AG20443 (cell line): ENCODE data around the gene PIP5K1A.
"Not testable (repeated sequence)": the region's sequence is repeated elsewhere in the genome, so short reads cannot be mapped to it uniquely, and the experiment has no call there.

Source experiments
- DNase-seq: peaks from one replicate; pipeline ENCODE4 v3.0.0; 2012; ENCODE audit warnings: low spot score, mixed read lengths

PIP5K1A gene

DNA sequence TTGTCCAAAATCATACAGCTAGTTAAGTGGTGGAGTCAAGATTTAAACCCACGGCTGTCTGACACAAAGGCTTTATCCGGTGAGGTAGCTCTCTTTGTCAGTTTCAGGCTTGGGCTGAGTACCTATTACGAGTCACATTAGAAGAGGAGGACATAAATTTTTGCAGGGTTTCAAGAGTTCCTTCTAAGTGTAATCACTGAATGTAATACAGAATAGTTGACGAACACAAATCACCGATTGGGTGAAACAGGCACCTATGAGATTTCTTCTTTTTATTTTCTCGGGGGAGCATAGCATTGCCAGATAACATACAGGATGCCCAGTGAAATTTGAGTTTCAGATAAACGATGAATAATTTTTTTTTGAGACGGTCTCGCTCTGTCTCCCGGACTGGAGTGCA is 57.0 kb downstream of the PIP5K1A start:
- DNase-seq = no peak

DNA sequence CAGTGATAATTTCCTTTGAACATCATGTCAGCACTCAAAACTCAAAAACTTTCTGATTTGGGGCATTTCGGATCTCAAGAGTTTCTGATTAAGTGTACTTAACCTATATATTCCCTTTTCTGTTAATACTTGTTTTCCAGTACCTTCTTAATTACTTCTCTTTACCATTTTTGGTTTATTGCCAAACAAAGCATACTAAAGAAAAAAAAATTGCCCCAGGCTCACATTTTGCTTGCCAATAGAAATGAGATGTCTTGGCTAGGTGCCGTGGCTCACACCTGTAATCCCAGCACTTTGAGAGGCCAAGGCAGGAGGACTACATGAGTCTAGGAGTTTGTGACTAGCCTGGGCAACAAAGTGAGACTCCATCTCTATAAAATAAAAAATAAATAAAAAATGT is 61.0 kb downstream of the PIP5K1A start:
- no peak for DNase-seq

DNA sequence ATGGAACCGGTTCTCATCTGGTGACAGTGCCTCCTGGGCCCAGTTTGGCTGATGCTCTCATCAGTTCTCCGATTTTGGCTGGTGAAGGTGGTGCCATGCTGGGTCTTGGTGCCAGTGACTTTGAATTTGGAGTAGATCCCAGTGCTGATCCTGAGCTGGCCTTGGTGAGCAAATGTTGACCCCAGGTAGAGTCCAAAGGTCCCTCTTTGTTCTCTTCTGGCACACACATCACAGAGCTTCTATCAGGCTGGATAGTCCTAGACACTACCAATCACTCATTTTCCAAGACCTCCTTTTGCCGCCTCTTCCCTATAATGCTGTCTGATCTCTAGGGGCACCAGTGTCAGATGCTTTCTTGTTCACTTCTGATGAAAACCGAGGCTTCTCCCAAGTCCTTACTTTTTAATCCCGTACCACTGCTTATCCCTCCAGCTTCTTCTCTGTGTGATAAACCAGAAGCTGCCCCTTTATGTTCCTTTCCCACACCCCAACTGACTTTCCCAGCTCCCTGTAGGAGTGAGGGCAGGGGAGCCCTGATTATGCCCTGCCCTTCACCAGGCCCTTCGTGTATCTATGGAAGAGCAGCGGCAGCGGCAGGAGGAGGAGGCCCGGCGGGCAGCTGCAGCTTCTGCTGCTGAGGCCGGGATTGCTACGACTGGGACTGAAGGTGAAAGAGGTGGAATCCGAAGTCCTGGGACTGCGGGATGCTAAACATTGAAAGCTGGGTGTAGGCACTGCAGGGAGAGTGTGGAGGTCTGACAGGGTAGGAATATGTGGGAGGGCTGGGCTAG is 67.3 kb downstream of the PIP5K1A start:
- no peak for DNase-seq

DNA sequence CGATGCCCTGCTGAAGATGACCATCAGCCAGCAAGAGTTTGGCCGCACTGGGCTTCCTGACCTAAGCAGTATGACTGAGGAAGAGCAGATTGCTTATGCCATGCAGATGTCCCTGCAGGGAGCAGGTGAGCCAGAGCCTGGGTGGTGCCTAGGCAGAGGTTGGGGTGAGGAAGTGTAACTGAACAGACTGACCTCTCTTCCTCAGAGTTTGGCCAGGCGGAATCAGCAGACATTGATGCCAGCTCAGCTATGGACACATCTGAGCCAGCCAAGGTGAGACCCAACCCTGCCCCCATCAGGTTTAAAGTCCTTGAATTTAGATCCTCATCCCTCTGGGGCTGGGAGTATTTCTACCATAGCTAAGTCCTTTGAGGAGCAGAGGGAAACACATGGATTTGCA is 68.0 kb downstream of the PIP5K1A start:
- DNase-seq = no peak

DNA sequence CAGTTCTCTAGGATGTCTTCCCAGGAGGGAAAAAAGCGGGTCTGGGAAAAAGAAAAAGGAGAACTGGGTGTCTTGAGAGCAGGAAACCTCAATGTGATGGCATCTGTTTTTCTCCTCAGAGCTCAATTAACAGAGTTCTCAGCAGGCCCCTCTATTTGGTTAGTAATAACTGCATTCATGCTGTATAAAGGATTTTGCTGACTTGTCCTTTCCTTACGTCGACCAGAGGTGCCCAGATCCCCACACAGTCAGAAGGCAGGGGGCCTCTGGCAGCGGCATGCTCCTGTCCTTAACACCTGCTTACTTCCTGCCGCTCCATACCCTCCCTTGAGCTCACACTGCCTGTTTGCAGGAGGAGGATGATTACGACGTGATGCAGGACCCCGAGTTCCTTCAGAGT is 68.5 kb downstream of the PIP5K1A start:
- no peak for DNase-seq

DNA sequence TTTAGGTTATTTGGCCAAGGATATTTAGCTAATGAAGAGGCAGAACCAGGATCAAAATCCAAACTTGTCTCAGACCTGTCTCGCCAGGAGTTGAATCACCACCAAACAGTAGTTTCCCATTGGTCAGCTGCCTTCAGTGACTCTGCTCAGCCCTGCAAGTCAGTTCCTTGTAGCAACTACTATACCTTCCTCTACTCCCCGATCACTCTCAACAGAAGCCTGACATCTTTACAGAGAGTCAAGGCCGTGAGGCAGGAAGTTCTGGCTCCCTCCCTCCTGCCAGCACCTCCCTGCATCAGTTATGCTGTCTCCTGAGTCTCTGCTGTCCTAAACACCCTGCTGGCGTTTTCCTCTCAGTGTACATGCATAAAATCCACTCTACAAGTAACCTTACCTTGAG is 69.4 kb downstream of the PIP5K1A start:
- no peak for DNase-seq

DNA sequence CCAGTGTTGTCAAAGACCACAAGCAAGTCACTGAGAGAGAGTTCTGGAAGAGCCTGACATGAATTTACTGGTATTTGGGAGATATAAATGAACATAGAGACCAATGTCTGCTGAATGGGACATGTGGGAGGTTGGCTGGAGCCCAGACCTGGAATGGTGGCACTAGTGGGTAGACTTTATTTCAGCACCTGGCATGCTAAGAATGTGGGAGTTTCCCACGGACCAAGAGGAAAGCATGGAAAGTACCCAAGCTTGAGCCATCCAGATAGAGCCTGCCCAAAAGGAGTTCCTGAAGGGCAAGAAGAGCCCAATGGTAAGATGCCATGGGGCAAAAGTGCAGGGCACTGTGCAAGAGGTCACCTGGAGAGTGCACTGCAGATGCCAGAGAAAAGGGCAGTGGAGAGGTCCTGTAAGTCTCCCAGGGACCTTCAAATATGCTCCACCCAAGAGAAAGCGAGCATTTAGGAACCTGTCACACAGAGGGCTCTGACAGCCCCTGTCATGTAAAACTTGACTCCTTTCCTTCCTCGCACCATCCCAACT is 75.6 kb downstream of the PIP5K1A start:
- DNase-seq = peak; percentile 0

DNA sequence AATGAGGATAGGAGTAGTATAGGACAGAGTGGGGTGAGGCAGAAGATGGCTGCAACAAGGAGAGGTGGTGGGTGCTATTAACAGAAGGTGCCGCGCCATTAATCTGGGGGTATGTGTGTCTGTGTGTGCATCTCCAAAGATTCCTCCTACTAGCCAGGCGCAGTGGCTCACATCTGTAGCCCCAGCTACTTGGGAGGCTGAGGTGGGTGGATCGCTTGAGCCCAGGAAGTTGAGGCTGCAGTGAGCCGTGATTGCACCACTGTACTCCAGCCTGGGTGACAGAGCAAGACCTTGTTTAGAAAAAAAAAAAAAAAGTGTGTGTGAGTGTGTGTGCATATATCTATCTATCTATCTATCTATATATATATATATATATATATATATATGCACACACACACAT is 77.0 kb downstream of the PIP5K1A start:
- not testable (repeated sequence) for DNase-seq

DNA sequence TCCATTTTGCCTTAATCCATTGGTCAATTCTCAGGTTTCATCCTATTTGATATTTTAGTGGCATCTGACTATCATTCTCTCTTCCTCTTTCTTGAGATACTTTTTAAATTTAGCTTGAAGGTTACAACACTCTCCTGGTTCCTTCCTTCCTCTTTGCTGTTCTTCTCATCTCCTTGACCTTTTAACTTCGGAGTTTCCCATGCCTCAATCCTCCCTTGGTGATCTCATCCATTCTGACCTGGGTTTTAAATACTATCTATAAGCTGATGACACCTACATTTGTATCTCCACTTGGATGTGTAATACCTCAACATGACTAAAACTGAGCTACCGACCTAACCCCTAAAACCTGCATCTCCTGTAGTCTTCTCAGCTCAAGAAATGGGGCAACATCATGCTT is 78.9 kb downstream of the PIP5K1A start:
- no peak for DNase-seq

DNA sequence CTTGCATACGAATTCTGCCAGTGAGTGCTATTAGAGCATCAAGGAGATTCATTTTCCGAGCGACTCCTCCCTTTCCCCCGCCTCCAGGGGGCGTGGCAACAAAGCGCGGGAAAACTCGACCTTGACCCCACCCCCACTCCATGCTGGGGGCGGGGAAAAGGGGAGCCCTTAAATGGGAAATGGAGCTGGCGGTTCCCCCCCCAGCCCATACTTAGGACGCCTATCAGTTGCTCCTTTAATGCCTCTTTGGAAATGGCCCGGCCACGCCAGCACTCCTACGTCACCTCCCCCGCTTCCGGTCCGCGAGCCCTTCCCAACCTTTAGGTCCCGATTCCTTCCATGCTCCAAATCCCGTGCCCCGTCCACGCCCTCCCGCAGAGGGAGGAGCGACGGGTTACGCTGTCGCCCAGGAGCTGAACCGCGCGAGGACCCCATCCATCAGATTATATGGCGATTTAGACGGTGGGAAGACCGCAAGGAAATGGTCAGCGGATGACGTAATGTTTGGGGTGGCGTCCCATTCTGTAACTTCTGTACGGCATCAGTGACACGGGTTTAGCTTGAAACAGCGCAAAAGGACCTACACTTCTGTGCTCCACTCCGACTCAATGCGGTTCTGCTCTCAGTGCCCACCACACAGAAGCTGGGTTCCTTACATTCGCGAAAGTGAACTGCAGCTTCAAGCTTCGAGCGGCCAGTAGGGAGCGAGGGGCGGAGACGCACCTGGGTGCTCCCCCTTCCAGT is 83.0 kb downstream of the PIP5K1A start:
- DNase-seq = peak; percentile 96

DNA sequence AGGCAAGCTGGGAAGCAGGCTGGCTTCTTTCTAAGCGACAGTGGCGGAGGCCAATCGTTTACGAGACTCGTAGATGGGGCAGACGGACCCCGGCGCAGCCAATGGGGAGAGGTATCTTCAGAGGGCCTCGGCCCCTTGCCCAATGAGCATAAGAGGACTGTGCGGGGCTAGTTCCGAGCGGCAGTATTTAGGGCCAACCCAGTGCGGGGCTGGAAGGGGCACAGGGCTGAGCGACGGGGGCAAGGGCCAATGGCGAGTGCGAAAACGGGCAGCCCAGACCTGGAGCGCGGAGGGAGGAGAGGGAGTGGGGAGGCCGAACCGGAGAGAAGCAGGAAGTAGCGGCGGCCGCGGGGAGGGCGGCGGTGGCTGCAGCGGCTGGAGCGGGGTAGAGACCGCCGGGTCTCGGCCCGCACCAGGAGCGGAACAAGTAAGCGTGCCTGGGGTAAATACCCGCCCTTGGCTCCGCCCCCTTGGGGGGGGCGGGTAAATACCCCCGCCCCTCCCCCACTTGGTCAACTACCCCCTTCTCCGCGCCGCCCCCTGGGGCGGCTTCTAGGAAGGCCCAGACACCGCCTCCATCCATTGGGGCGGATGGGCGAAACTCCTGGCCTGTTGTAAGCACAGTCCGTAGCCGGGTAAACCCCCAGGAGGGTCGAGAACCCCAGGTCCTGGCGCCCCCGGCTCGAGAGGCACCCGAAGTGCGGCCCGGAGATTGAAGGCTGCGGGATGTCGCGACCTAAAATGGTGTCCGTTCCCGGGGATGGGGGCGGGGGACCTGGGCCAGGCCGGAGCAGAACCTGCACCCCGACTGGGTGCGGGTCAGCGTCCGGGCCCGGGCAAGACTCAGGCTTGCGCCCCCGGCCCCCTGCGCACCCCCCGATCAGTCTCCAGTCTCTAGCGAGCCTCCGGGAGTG is 83.9 kb downstream of the PIP5K1A start, which contains the start of gene ZNF687:
TSS of gene ZNF687 (plus strand) at position 331 of the 914 bp plus-strand sequence. CDS start 3,993 bp downstream, outside the sequence.
- DNase-seq = peak; percentile 98

DNA sequence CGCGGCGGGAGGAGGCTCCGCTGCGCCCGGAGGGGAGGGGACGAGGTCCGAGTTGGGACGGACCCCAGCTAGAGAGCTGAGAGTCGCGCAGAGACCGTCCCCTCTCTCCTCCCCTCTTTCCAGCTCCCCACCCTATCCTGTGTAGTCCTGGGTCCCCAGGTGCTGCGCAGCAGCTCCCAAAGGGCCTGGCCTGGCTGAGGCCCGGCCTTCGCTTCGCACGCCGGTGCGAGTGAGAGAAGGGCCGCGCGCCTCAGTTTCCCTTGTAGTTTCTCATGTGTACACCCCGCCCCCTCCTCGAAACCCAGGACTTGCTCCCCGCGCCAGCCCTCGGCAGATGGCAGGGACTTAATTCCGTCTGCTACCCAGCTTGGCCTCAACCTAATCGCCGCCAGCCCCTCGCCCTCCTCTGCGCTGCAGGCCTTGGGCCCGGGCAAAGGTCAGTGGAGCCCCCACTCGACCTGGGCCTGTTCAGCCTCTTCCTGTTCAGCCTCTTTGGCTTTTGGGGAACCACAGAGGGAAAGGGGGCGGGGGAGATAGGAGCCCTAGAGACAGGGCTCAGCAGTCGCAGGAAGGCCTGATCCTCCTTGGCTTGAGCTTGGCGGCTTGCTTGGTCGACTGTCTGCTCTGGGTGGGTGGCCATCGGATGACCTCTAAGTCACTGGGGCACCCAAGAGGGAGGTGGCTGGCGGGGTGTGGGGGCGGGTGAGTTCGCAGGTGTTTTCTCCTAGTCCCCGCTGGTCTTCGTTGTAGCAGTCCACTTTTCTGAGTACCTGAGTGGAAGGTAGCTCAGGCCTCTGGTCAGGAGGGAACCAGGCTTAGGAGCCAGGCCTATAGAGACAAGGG is 84.8 kb downstream of the PIP5K1A start:
- DNase-seq = no peak

DNA sequence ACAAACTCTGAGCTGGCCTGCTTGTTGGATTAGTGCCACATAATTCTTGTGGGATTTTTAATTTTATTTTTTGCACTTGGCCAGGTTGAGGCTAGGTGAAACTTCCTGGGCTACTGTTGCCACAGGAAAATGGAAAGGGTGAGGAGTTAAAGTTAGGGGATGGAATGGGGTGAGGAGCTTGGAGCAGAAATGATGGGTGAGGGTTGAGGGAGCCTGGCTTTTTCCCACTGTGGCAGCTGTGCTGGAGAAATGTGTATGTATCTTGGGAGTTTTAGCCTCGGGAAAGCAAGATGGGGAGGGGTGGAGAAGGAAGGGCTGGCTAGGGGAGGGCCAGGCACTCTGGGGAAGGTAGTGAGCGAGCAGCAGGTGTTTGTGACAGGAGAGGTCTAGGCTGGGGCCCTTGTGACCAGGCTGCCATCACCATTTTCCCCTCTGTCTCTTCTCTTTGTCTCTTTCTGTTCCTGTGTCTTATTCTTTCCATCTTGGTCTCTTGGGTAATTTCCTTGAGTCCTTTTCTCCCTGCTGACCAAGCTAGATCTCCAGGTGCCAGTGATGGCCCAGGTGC is 85.7 kb downstream of the PIP5K1A start:
- no peak for DNase-seq

DNA sequence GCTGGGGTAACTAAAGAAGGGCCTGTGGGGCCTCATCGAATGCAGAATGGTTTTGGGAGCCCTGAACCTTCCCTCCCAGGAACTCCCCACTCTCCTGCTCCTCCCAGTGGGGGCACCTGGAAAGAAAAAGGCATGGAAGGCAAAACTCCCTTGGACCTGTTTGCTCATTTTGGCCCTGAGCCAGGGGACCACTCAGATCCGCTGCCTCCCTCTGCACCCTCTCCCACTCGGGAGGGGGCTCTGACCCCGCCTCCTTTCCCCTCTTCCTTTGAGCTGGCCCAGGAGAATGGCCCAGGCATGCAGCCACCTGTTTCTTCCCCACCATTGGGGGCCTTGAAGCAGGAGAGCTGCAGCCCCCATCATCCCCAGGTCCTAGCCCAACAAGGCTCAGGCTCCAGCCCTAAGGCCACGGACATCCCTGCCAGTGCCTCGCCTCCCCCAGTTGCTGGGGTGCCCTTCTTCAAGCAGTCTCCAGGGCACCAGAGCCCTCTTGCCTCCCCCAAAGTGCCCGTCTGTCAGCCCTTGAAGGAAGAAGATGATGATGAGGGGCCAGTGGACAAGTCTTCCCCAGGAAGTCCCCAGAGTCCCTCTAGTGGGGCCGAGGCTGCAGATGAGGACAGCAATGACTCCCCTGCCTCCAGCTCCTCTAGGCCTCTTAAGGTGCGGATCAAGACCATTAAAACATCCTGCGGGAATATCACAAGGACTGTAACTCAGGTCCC is 88.4 kb downstream of the PIP5K1A start:
- DNase-seq = no peak

DNA sequence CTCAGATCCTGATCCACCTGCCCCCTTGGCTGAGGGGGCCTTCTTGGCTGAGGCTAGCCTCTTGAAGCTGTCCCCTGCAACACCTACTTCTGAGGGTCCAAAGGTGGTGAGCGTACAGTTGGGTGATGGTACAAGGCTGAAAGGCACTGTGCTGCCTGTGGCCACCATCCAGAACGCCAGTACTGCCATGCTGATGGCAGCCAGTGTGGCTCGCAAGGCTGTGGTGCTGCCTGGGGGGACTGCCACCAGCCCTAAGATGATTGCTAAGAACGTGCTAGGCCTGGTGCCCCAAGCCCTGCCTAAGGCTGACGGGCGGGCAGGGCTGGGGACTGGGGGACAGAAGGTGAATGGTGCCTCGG is 89.0 kb downstream of the PIP5K1A start:
- no peak for DNase-seq

DNA sequence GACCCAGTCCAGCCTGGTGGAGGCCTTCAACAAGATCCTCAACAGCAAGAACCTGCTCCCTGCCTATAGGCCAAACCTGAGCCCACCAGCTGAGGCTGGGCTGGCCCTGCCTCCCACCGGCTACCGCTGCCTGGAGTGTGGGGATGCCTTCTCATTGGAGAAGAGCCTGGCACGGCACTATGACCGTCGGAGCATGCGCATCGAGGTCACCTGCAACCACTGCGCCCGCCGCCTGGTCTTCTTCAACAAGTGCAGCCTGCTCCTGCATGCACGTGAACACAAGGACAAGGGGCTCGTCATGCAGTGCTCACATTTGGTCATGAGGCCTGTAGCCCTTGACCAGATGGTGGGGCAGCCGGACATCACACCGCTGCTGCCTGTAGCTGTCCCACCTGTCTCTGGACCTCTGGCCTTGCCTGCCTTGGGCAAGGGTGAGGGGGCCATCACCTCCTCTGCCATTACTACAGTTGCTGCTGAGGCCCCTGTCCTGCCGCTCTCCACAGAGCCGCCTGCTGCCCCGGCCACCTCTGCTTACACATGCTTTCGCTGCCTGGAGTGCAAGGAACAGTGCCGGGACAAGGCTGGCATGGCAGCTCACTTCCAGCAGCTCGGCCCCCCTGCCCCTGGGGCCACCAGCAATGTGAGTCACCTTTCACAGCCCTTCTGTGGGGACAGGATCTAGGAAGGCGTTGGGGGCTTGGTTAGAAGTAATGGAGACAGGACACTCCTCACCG is 89.6 kb downstream of the PIP5K1A start:
- no peak for DNase-seq

DNA sequence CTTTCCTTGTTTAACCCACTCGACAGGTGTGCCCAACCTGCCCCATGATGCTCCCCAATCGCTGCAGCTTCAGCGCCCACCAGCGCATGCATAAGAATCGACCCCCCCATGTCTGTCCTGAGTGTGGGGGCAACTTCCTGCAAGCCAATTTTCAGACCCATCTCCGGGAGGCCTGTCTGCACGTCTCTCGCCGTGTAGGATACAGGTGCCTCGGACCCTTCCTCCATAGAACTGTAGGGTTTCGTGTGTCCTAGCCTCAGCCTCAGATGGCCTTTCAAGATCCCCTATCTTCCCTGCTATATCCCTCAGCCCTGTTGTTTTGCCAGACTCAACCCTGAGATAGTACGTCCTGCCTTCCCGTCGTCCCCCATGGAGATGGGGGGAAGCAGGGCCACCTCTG is 90.2 kb downstream of the PIP5K1A start:
- DNase-seq = no peak

DNA sequence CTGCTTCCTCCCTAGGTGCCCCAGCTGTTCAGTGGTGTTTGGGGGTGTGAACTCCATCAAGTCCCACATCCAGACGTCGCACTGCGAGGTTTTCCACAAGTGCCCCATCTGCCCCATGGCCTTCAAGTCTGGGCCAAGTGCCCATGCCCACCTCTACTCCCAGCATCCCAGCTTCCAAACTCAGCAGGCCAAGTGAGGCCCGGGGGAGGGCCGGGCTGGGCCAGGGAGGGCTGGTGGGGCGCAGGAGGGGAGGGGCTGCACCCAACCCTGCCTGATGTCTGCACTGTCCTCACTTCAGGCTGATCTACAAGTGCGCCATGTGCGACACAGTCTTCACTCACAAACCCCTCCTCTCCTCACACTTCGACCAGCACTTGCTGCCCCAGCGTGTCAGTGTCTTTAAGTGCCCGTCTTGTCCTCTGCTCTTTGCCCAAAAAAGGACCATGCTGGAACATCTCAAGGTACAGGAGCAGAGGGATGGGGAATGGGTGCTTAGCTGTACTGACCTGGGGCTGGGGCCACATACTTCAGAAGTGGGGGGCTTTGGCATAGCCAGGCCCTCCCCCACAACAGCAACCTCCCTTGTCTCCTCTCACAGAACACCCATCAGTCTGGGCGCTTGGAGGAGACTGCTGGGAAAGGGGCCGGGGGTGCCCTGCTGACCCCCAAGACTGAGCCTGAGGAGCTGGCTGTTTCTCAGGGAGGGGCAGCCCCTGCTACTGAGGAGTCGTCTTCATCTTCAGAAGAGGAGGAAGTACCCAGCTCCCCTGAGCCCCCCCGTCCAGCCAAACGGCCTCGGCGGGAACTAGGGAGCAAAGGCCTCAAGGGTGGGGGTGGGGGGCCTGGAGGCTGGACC is 91.0 kb downstream of the PIP5K1A start:
- DNase-seq = no peak
